RWPE2 (cell line): ENCODE results near the gene PSD2.

ENCODE experiments used
- ATAC-seq: fragments of 200-7000 bp; cut with Tn5 transposase; 3 replicates; pipeline ENCODE4 v1.9.1; 2021; ENCODE audit warnings: low read depth
- DNase-seq: peaks from one replicate; pipeline ENCODE4 v3.0.0-alpha.2; 2020; ENCODE audit warnings: low spot score
- H3K27ac ChIP-seq: fragments of 450-650 bp; 2 replicates; pipeline ENCODE4 v1.5.1; 2017; ENCODE audit warnings: mild to moderate bottlenecking; ENCODE audit not compliant: poor library complexity, severe bottlenecking
- H3K27me3 ChIP-seq: fragments of 250-450 bp; sonication (Bioruptor Pico); 2 replicates; pipeline ENCODE4 v1.5.1; 2021; ENCODE audit warnings: mild to moderate bottlenecking, moderate library complexity; ENCODE audit not compliant: insufficient read depth, poor library complexity, severe bottlenecking
- H3K36me3 ChIP-seq: fragments of 250-450 bp; sonication (Bioruptor Pico); 2 replicates; pipeline ENCODE4 v1.5.1; 2020; ENCODE audit warnings: low read depth, mild to moderate bottlenecking, moderate library complexity
- H3K4me1 ChIP-seq: fragments of 250-450 bp; sonication (Bioruptor Pico); 2 replicates; pipeline ENCODE4 v1.5.1; 2021; ENCODE audit warnings: mild to moderate bottlenecking, moderate library complexity; ENCODE audit not compliant: insufficient read depth, poor library complexity, severe bottlenecking
- H3K4me3 ChIP-seq: fragments of 250-450 bp; sonication (Bioruptor Pico); 2 replicates; pipeline ENCODE4 v1.5.1; 2021; ENCODE audit warnings: mild to moderate bottlenecking, moderate library complexity; ENCODE audit not compliant: severe bottlenecking
- H3K9me3 ChIP-seq: fragments of 250-450 bp; sonication (Bioruptor Pico); 2 replicates; pipeline ENCODE4 v1.5.1; 2021; ENCODE audit warnings: mild to moderate bottlenecking, moderate library complexity; ENCODE audit not compliant: severe bottlenecking
- TF ChIP-seq, protein P1 (sequence below): fragments of 450-650 bp; IDR thresholded peaks from one replicate; pipeline ENCODE4 v1.5.1; 2017; ENCODE audit warnings: mild to moderate bottlenecking, moderate library complexity; ENCODE audit not compliant: poor library complexity, severe bottlenecking

Gene PSD2

DNA sequence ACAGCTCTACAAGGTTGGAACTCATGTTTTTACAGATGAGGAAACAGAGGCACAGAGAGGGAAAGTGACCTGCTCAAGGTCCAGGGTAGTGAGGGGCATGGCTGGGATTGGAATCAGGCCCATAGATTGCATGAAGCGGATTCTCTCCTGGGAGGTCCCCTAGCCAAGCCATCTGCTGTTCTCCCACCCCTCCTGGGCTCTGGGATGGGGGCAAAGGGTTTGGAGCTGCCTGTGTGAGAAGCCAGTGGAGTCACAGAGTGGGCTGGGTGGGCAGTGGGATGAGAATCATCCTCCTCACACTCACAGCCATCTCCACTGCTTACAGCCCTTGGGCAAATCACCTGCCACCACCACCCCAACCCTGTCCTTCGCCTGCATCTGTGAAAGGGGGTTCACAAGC lies 38.6 kb upstream of the PSD2 start:
- peaks cover 4% of the 10 kb centered on the region for H3K4me1 ChIP-seq
- ATAC-seq (no peak), DNase-seq (no peak)
- H3K9me3 ChIP-seq = no peaks in the 10 kb centered on the region
- H3K4me3 ChIP-seq = no peak overlapping the region
- no peaks in the 10 kb centered on the region for H3K36me3 ChIP-seq
- no peak overlapping the region for H3K27ac ChIP-seq
- TF ChIP-seq, protein P1, sequence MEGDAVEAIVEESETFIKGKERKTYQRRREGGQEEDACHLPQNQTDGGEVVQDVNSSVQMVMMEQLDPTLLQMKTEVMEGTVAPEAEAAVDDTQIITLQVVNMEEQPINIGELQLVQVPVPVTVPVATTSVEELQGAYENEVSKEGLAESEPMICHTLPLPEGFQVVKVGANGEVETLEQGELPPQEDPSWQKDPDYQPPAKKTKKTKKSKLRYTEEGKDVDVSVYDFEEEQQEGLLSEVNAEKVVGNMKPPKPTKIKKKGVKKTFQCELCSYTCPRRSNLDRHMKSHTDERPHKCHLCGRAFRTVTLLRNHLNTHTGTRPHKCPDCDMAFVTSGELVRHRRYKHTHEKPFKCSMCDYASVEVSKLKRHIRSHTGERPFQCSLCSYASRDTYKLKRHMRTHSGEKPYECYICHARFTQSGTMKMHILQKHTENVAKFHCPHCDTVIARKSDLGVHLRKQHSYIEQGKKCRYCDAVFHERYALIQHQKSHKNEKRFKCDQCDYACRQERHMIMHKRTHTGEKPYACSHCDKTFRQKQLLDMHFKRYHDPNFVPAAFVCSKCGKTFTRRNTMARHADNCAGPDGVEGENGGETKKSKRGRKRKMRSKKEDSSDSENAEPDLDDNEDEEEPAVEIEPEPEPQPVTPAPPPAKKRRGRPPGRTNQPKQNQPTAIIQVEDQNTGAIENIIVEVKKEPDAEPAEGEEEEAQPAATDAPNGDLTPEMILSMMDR = no peak
- peaks cover 29% of the 10 kb centered on the region for H3K27me3 ChIP-seq

DNA sequence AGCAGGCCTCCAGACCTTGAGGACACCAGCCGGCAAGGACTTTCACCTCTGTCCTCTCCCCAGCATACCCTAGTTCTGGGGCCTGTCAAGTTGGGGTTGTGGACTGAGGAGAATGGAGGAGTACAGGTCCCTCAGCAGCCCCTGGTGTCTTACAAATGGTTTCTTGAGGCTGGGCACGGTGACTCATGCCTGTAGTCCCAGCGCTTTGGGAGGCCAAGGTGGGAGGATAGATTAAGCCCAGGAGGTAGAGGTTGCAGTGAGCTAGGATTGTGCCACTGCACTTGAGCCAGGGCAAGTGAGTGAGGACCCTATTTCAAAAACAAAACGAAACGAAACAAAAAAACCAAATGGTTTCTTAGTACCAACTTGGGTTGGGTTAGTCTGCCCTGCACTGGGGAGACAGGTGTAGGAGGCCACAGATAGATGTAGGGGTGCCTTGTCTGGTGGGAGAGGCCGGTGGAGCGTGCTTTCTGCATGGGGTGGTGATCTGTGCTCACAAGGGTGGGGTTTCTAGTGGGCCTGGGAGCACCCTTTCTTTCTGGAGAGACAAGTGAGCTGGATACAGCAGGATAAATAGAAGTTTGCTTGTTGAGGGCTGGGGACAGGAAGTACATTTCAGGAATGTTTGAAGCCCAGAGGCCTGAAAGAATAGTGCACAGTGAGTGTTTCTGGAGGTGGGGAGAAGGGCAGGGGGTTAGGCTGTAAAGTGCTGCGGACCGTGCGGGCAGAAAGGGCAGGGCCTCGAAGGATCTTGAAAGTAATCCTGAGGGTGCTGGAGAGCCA lies 37.7 kb upstream of the PSD2 start:
- Histone ChIP-seq H3K36me3 (no peaks in the 10 kb centered on the region), H3K9me3 (no peaks in the 10 kb centered on the region), H3K4me1 (peaks cover 3% of the 10 kb centered on the region), H3K27ac (no peak overlapping the region), H3K4me3 (no peak overlapping the region), H3K27me3 (peaks cover 29% of the 10 kb centered on the region)
- ATAC-seq (no peak), DNase-seq (peak; percentile 34)
- TF ChIP-seq, protein P1 = no peak

DNA sequence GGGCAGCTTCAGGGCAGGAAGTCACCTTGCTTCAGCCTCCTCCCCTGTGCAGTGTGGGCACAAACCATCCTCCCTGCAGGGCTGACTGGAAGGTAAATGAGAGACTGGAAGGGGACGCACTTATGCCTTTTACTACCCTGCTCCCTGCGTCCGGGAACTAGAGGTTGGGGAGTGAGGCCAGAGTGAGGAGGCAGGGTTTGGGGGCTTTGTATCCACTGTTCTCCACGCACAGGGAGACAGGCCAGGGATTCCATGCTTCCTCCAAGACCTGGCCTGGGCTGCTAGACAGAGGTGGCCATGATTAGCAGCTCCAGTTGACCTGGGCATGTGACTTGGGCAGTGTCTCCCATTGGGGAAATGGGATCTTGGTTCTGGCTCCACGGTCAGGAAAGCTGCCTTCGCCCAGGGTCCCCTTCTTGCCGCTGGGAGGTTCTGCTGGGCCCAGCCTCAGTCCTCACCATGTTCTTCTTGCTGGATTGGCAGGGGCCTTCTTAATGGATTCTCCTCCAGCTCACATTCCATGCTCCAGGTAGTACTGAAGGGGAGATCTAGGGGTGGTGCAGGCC lies 37.0 kb upstream of the PSD2 start:
- Histone ChIP-seq H3K27me3 (peaks cover 31% of the 10 kb centered on the region), H3K9me3 (no peaks in the 10 kb centered on the region), H3K36me3 (no peaks in the 10 kb centered on the region), H3K4me1 (no peaks in the 10 kb centered on the region), H3K4me3 (no peak overlapping the region), H3K27ac (no peak overlapping the region)
- DNase-seq (no peak), ATAC-seq (no peak)
- TF ChIP-seq, protein P1 = no peak

DNA sequence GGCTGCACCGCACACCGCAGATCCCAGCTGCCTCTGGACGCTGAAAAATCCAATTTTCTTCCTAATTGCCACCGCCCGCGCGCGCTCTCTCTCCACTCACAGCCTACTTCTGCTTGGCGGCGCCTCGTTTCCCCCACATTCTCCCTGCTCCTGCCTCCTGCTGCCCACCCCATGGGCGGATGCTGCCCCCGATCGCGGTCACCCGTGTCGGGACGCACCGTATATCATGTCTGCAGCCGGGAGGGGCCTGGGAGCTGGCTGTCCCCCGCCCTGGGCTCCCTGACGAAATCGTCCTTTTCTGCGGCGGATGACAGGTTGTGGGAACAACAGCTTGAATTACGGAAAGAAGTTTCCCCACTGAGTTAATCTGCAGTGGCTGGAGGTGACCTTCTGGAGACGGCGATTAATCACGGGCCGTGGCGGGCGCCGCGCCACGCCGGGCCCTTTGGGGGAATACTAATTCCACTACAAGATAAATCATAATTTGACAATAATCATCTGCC lies 36.3 kb upstream of the PSD2 start:
- Histone ChIP-seq H3K4me1 (no peaks in the 10 kb centered on the region), H3K27me3 (peaks cover 36% of the 10 kb centered on the region), H3K9me3 (no peaks in the 10 kb centered on the region), H3K4me3 (no peak overlapping the region), H3K36me3 (no peaks in the 10 kb centered on the region), H3K27ac (no peak overlapping the region)
- ATAC-seq = no peak
- TF ChIP-seq, protein P1 = no peak
- no peak for DNase-seq
